ENCODE data around the gene GJB3.

GJB3 gene

DNA sequence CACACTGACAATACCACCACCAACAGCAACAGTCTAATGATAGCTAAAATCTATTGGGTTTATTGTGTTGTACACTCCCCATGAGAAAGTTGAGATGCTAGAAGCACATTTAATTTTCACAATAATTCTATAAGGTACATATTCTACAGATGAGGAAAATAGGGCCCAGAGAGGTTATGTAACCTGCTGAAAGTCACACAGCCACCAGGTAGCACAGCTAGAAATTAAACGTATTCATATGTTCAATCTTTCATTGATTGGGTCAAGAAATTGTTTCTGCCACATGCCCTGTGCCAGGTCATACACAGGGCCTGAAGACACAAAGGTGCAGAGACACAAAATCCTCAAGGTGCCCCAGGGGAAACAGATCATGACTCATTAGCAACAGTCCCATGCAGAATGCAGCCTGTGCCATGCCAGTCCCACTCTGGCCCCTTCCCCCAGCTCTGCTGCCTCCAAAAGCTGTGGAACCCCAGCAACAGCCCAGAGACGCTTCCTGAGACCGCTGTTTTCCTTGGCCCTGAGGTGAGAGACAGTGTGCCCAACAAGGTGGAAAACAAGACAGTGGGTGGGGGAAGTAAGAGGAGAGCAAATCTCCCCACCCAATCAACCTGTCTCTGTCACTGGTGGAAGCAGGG is 43.9 kb downstream of the GJB3 start:
- TF ChIP-seq FOXP2 (optimal IDR thresholded peaks at IDR 0.05; ENCODE audit: borderline replicate concordance, extremely low read depth, extremely low read length, insufficient read depth) = no peak
- TF ChIP-seq SIN3A (IDR thresholded peaks at IDR 0.05; ENCODE audit: borderline replicate concordance, insufficient read depth, low read length) = no peak
- TF ChIP-seq TAF1 (IDR thresholded peaks at IDR 0.05; ENCODE audit: borderline replicate concordance, insufficient read depth, low read length) = no peak
- no peak for TF ChIP-seq POLR2AphosphoS5 (IDR thresholded peaks at IDR 0.05; ENCODE audit: low read depth, low read length)
- no peak for TF ChIP-seq REST (IDR thresholded peaks at IDR 0.05; ENCODE audit: insufficient read depth in 1 of 2, low read depth in 2 of 2, low read length in 2 of 2)

DNA sequence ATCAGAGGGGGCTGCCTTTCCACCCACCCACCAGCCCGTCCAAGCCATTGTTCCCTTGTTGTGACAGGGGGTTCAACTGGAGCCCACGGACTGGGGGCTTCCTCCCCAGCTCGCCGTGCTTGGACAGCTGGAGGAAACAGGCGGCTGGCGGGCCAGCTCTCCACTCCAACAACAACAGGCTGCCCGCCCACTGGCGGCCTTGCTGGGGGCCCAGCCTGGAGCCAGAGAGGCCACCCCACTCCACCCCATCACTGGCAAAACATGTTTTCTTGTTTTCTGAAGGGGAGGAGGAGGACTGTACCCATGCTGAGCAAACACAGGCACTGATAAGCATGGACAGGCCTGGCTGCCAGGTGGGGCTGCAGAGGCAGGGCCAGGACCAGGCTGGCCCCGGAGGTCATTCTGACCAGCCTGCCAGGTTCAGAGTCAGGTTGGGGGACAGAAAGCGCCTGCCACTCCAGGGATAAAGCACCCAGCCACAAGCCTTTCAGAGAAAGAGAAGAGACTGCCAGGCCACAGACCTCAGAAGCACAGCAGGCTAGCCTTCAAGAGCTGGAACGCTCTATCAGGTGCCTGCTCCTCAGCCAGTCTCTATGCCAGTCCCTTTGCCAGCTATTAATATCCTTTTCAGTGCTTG is 44.6 kb downstream of the GJB3 start:
- TF ChIP-seq POLR2AphosphoS5 (IDR thresholded peaks at IDR 0.05; ENCODE audit: low read depth, low read length) (no peak), SIN3A (IDR thresholded peaks at IDR 0.05; ENCODE audit: borderline replicate concordance, insufficient read depth, low read length) (no peak), REST (IDR thresholded peaks at IDR 0.05; ENCODE audit: insufficient read depth in 1 of 2, low read depth in 2 of 2, low read length in 2 of 2) (no peak), TAF1 (IDR thresholded peaks at IDR 0.05; ENCODE audit: borderline replicate concordance, insufficient read depth, low read length) (no peak)

- TF ChIP-seq FOXP2 (optimal IDR thresholded peaks at IDR 0.05; ENCODE audit: borderline replicate concordance, extremely low read depth, extremely low read length, insufficient read depth) = no peak
- no peak for TF ChIP-seq SIN3A (IDR thresholded peaks at IDR 0.05; ENCODE audit: borderline replicate concordance, insufficient read depth, low read length)
- TF ChIP-seq TAF1 (IDR thresholded peaks at IDR 0.05; ENCODE audit: borderline replicate concordance, insufficient read depth, low read length) = no peak
- no peak for TF ChIP-seq POLR2AphosphoS5 (IDR thresholded peaks at IDR 0.05; ENCODE audit: low read depth, low read length)
- no peak for TF ChIP-seq REST (IDR thresholded peaks at IDR 0.05; ENCODE audit: insufficient read depth in 1 of 2, low read depth in 2 of 2, low read length in 2 of 2)
These were observed 46.4 kb downstream of the GJB3 start for GRCh38 chr1:34827341-34827941.

- TF ChIP-seq FOXP2 (optimal IDR thresholded peaks at IDR 0.05; ENCODE audit: borderline replicate concordance, extremely low read depth, extremely low read length, insufficient read depth) (no peak), REST (IDR thresholded peaks at IDR 0.05; ENCODE audit: insufficient read depth in 1 of 2, low read depth in 2 of 2, low read length in 2 of 2) (no peak), TAF1 (IDR thresholded peaks at IDR 0.05; ENCODE audit: borderline replicate concordance, insufficient read depth, low read length) (no peak), SIN3A (IDR thresholded peaks at IDR 0.05; ENCODE audit: borderline replicate concordance, insufficient read depth, low read length) (no peak), POLR2AphosphoS5 (IDR thresholded peaks at IDR 0.05; ENCODE audit: low read depth, low read length) (no peak)
These were observed 47.6 kb downstream of the GJB3 start for GRCh38 chr1:34828611-34829010.

Measured in PFSK-1 (cell line).